ENCODE results near the gene APBA2.

Gene APBA2

GRCh38 chr15:29003191-29003839 is 117.5 kb downstream of the APBA2 start:
- Mint-ChIP-seq H3K4me3 (no peak overlapping the region), H3K4me1 (no peaks in the 10 kb centered on the region), H3K9me3 (peaks cover 17% of the 10 kb centered on the region), H3K27me3 (ENCODE audit: low read depth, poor library complexity) (peaks cover 2% of the 10 kb centered on the region), H3K36me3 (ENCODE audit: low read depth) (peaks cover 66% of the 10 kb centered on the region), H3K27ac (peak overlapping the region; percentile 80)
- no peak for TF ChIP-seq CTCF (IDR thresholded peaks at IDR 0.05)
- DNase-seq = no peak

GRCh38 chr15:29003840-29004233 is 118.1 kb downstream of the APBA2 start:
- peaks cover 13% of the 10 kb centered on the region for H3K9me3 Mint-ChIP-seq
- no peak for DNase-seq
- H3K27ac Mint-ChIP-seq = no peak overlapping the region
- peaks cover 61% of the 10 kb centered on the region for H3K36me3 Mint-ChIP-seq (ENCODE audit: low read depth)
- H3K4me1 Mint-ChIP-seq = peaks cover 3% of the 10 kb centered on the region
- peaks cover 2% of the 10 kb centered on the region for H3K27me3 Mint-ChIP-seq (ENCODE audit: low read depth, poor library complexity)
- no peak for TF ChIP-seq CTCF (IDR thresholded peaks at IDR 0.05)
- H3K4me3 Mint-ChIP-seq = no peak overlapping the region

- no peak for DNase-seq
- H3K9me3 Mint-ChIP-seq = peaks cover 13% of the 10 kb centered on the region
- TF ChIP-seq CTCF (IDR thresholded peaks at IDR 0.05) = no peak
- no peaks in the 10 kb centered on the region for H3K27me3 Mint-ChIP-seq (ENCODE audit: low read depth, poor library complexity)
- H3K4me1 Mint-ChIP-seq = peaks cover 5% of the 10 kb centered on the region
- H3K27ac Mint-ChIP-seq = no peak overlapping the region
- H3K4me3 Mint-ChIP-seq = no peak overlapping the region
- H3K36me3 Mint-ChIP-seq (ENCODE audit: low read depth) = peaks cover 58% of the 10 kb centered on the region
Measured at GRCh38 chr15:29005931-29006330, 120.2 kb downstream of the APBA2 start.

- Mint-ChIP-seq H3K9me3 (peaks cover 13% of the 10 kb centered on the region), H3K27me3 (ENCODE audit: low read depth, poor library complexity) (no peaks in the 10 kb centered on the region), H3K4me1 (peaks cover 13% of the 10 kb centered on the region), H3K4me3 (no peak overlapping the region), H3K27ac (peak overlapping the region; percentile 89), H3K36me3 (ENCODE audit: low read depth) (peaks cover 40% of the 10 kb centered on the region)
- no peak for DNase-seq
- no peak for TF ChIP-seq CTCF (IDR thresholded peaks at IDR 0.05)
Measured at GRCh38 chr15:29008846-29009245, 123.1 kb downstream of the APBA2 start.

- no peaks in the 10 kb centered on the region for H3K27me3 Mint-ChIP-seq (ENCODE audit: low read depth, poor library complexity)
- no peak for TF ChIP-seq CTCF (IDR thresholded peaks at IDR 0.05)
- peaks cover under 1% of the 10 kb centered on the region for H3K9me3 Mint-ChIP-seq
- peaks cover 25% of the 10 kb centered on the region for H3K36me3 Mint-ChIP-seq (ENCODE audit: low read depth)
- no peak overlapping the region for H3K4me3 Mint-ChIP-seq
- no peak overlapping the region for H3K27ac Mint-ChIP-seq
- peaks cover 32% of the 10 kb centered on the region for H3K4me1 Mint-ChIP-seq
- DNase-seq = no peak
Measured at GRCh38 chr15:29012097-29012496, 126.3 kb downstream of the APBA2 start.

GRCh38 chr15:29014493-29014892 is 128.7 kb downstream of the APBA2 start:
- Mint-ChIP-seq H3K9me3 (no peaks in the 10 kb centered on the region), H3K36me3 (ENCODE audit: low read depth) (peaks cover 17% of the 10 kb centered on the region), H3K4me1 (peaks cover 50% of the 10 kb centered on the region), H3K4me3 (no peak overlapping the region), H3K27ac (no peak overlapping the region), H3K27me3 (ENCODE audit: low read depth, poor library complexity) (no peaks in the 10 kb centered on the region)
- DNase-seq = no peak
- no peak for TF ChIP-seq CTCF (IDR thresholded peaks at IDR 0.05)
